Measurements from ENCODE around the gene CAMSAP3. TPM values are rescaled to one million over a fixed set of nuclear protein-coding genes. Genes with fewer than 3 reads are reported as not detected.

The CAMSAP3 gene
- total RNA-seq, 1 donor from 2014 or later, result 1.1 TPM

- Mint-ChIP-seq H3K9me3 (ENCODE audit: unreplicated experiment) (no peaks in the 10 kb centered on the region), H3K27me3 (ENCODE audit: unreplicated experiment) (peaks cover 16% of the 10 kb centered on the region), H3K4me1 (ENCODE audit: unreplicated experiment) (no peaks in the 10 kb centered on the region), H3K4me3 (ENCODE audit: unreplicated experiment) (peak within 1 kb of the TSS; percentile 57), H3K27ac (ENCODE audit: unreplicated experiment) (no peak within 1 kb of the TSS), H3K36me3 (ENCODE audit: unreplicated experiment) (no peaks in the 10 kb centered on the region)
- TF ChIP-seq, protein P1, sequence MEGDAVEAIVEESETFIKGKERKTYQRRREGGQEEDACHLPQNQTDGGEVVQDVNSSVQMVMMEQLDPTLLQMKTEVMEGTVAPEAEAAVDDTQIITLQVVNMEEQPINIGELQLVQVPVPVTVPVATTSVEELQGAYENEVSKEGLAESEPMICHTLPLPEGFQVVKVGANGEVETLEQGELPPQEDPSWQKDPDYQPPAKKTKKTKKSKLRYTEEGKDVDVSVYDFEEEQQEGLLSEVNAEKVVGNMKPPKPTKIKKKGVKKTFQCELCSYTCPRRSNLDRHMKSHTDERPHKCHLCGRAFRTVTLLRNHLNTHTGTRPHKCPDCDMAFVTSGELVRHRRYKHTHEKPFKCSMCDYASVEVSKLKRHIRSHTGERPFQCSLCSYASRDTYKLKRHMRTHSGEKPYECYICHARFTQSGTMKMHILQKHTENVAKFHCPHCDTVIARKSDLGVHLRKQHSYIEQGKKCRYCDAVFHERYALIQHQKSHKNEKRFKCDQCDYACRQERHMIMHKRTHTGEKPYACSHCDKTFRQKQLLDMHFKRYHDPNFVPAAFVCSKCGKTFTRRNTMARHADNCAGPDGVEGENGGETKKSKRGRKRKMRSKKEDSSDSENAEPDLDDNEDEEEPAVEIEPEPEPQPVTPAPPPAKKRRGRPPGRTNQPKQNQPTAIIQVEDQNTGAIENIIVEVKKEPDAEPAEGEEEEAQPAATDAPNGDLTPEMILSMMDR (IDR thresholded peaks at IDR 0.05), result no peak
- DNase-seq (ENCODE audit: extremely low spot score, unreplicated experiment), result no peak
These were observed 41.2 kb downstream of the CAMSAP3 start, which contains the start of gene STXBP2 for GRCh38 chr19:7636691-7637373. Gene STXBP2, plus strand, starts transcription at chr19:7637110. Its CDS starts 40 bp downstream, at chr19:7637150.

DNA sequence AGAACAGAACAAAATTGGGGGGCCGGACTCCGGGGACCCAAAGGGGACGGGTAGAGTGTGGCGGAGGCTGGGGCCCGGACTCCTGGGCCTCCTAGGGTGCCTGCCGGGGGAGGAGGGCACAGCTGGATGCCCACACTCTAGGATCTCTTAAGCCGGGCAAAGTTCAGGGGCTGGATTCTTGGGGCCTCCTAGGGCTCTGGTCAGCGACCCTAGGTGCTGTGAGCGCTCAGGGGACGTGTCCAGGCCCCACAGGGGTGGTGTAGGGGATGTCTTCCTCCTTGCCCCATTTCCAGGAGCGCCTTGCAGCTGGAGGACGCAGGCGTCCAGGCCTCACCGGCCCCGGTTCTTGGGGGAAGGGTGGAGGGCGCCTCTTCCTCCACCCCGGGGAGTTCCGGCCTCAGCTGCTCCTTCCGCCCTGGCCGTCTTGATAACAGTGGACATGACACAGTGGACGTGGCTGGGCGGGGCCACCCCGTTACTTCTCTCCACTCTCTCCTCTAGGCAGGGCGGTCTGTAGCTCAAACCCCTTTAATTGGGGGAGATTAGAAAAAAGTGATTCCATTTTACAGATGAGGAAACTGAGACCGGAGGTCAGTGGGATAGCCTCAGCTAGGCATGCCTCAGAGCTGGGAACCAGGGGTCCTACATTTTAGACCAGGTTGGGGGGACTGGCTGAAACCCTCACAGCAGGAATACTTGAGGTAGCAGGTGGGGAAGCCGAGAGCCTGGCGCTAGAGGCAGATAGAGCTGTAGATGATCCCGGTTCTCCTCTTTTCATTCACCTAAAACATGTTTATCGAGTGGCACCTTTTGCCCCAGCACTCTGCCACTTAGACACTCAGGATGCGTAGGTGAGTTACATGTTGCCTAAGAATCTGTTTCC lies 42.0 kb downstream of the CAMSAP3 start:
- Mint-ChIP-seq H3K36me3 (ENCODE audit: unreplicated experiment) (no peaks in the 10 kb centered on the region), H3K4me3 (ENCODE audit: unreplicated experiment) (peak overlapping the region; percentile 57), H3K27me3 (ENCODE audit: unreplicated experiment) (peaks cover 16% of the 10 kb centered on the region), H3K9me3 (ENCODE audit: unreplicated experiment) (no peaks in the 10 kb centered on the region), H3K4me1 (ENCODE audit: unreplicated experiment) (no peaks in the 10 kb centered on the region), H3K27ac (ENCODE audit: unreplicated experiment) (no peak overlapping the region)
- TF ChIP-seq, protein P1 (IDR thresholded peaks at IDR 0.05), result no peak
- DNase-seq (ENCODE audit: extremely low spot score, unreplicated experiment), result no peak

DNA sequence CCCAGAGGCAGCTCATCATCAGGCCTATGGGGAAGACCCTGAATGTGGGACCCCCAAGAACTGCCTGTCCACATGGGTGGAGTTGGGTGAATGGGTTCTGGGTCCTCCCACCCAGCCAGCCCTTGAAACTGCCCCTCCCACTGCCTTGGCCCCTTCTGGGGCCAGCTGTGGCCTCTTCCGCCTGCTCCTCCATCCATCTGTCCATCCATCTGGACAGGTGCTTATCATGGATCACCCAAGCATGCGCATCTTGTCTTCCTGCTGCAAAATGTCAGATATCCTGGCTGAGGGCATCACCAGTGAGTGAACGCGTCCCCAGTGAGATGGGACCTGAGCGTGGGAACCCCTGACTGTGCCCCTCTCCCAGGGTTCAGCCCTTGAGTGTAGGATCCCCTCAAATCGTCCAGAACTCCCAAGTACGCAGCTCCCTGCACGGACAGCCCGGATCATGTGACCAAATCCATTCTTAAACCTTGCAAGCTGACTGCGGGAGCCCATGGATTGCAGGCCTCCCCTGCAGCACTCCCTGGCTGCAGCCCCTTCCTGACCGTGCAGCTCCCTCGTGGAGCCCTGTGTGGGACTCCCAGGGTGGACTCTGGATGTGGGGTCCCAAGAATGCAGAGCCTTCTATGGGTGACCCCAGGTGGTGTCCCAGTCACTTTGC lies 43.3 kb downstream of the CAMSAP3 start:
- H3K27ac Mint-ChIP-seq (ENCODE audit: unreplicated experiment), result no peak overlapping the region
- no peak for DNase-seq (ENCODE audit: extremely low spot score, unreplicated experiment)
- TF ChIP-seq, protein P1 (IDR thresholded peaks at IDR 0.05), result no peak
- H3K4me1 Mint-ChIP-seq (ENCODE audit: unreplicated experiment), result no peaks in the 10 kb centered on the region
- H3K36me3 Mint-ChIP-seq (ENCODE audit: unreplicated experiment), result no peaks in the 10 kb centered on the region
- H3K27me3 Mint-ChIP-seq (ENCODE audit: unreplicated experiment), result peaks cover 16% of the 10 kb centered on the region
- no peak overlapping the region for H3K4me3 Mint-ChIP-seq (ENCODE audit: unreplicated experiment)
- H3K9me3 Mint-ChIP-seq (ENCODE audit: unreplicated experiment), result no peaks in the 10 kb centered on the region

GRCh38 chr19:7639863-7640348 lies 44.2 kb downstream of the CAMSAP3 start:
- TF ChIP-seq, protein P1 (IDR thresholded peaks at IDR 0.05), result no peak
- no peaks in the 10 kb centered on the region for H3K4me1 Mint-ChIP-seq (ENCODE audit: unreplicated experiment)
- no peak overlapping the region for H3K27ac Mint-ChIP-seq (ENCODE audit: unreplicated experiment)
- no peak for DNase-seq (ENCODE audit: extremely low spot score, unreplicated experiment)
- H3K36me3 Mint-ChIP-seq (ENCODE audit: unreplicated experiment), result no peaks in the 10 kb centered on the region
- no peaks in the 10 kb centered on the region for H3K9me3 Mint-ChIP-seq (ENCODE audit: unreplicated experiment)
- peaks cover 14% of the 10 kb centered on the region for H3K27me3 Mint-ChIP-seq (ENCODE audit: unreplicated experiment)
- no peak overlapping the region for H3K4me3 Mint-ChIP-seq (ENCODE audit: unreplicated experiment)

All from osteocyte (in vitro differentiated cells).